Stimulated activated CD8-positive, alpha-beta memory T cell treated with anti-CD3 and anti-CD28 coated beads, Interleukin-12 subunit alpha, Interleukin-12 subunit beta, amount 100 ng/mL, for 24 hours (primary cell): ENCODE results near the gene MAPKAP1.

Experiments
- DNase-seq: peaks from one replicate; pipeline ENCODE4 v3.0.0-alpha.2; 2020; ENCODE audit errors: extremely low read depth

The MAPKAP1 gene

GRCh38 chr9:125536167-125536772 lies 170.7 kb downstream of the MAPKAP1 start:
- DNase-seq, result no peak

GRCh38 chr9:125534971-125535701 lies 171.9 kb downstream of the MAPKAP1 start:
- no peak for DNase-seq

- DNase-seq, result no peak
Measured at GRCh38 chr9:125532812-125533594, 174.0 kb downstream of the MAPKAP1 start.

GRCh38 chr9:125532412-125532811 lies 174.6 kb downstream of the MAPKAP1 start:
- DNase-seq, result no peak

DNA sequence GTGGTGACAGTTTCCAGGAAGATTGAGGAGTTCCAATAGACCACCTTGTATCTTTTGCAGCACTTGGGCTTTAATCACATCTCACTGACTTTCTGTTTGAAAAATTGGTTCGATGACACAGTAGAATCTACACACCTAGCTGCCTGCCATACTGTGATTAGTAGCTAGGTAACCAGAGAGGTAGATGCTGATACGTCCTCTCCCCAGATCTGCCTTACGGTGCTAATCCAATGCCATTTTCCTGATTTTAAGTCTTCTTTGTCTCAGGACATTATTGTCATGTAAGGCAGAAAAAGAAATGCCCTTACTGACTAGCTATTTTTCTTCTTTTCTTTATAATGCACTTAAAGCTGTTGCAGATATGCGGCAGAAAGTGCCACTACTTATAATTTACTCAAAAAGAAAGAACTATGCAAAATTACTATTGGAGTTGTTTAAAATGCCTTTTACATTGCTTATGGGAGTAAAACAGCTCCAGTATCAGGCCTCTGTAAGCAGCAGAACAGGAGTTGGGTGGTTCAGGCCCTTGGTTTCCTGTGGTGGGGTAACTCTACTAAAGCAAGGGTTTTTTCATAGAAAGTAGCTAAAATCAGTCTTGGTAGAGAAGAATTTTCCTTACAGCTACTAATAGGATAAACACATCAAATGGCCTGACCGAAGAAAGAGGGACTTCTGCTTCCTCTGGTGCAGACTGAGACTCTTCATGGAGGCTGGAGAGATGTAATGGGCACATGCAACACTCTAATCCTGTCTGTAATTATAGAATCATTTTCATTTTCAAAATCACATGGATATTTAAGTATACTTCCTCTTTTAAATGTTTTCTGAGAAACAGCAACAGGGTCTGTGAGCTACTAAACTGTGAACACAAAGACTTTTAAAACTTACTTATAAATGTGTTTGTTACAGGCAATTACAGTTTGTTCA lies 177.2 kb downstream of the MAPKAP1 start:
- DNase-seq, result no peak

DNA sequence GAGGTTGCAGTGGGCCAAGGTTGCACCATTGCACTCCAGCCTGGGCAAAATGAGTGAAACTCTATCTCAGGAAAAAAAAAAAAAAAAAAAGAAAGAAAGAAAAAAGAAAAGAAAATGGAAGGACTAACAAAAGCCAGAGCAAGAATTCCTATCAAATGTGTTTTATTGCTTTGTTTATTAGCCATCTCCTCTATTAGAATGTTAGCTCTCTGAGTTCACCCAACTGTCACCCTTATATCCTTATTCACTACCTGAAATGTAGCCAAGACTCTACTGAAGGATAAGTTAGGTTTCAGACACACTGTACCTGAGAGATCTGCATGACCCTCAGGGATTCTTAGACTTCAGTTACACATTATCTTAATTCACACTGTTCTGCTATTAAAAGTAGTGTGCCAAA lies 177.9 kb downstream of the MAPKAP1 start:
- DNase-seq, result no peak

DNA sequence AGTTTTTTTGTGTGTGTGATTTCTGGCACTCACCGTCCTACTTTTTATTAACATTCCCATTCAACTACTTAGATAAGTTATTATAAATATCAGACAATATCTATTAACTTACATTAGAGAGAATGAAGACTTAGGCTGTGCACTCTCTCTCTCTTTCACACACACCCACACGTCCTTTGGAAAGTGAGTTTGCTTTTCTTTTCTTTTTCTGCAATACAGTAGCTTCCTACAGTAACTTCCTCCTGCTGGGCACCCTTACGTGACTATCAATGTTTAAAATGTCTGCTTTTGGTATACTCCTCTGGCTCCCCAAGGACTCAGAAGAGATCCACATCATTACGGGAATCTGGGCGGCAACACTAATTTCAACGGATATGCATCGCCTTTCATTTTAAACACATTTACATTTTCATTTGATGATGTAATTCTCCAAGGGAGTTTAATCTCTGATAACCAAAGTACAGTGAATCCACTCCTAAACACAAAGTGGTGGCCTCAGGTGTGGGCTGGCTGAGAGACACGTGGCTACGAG lies 179.5 kb downstream of the MAPKAP1 start:
- no peak for DNase-seq

DNA sequence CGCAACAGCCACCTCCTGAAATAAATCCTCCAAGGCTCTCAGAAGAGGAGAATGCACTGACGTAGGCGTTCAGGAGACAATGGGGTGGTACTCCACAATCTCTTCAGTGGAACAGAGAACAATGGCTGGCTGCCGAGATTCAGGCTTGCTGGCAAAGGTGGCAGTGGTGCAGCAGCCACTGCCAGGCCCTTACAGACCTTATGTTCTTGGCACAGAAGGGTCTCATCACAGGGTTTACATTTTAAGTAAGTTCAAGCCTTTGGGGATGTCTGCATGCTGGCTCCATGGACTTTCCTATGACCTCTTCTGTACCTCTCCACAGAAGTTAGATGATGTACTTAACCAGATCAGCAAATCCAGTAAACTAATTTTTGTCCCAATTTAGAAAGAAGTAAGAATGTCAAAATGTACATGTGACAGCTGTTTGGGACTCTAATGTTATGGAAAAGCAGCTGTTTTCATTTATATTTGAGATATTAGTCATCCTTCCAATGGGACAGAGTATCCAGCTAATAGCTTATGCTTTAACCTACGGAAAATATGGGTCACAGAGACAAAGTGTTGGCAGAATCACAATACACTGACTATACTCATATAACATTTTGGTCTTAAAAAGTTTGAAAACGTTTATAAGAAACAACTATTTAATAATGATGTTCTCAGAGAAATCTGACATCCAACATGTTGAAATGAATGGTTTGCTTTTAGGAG lies 180.9 kb downstream of the MAPKAP1 start:
- no peak for DNase-seq

DNA sequence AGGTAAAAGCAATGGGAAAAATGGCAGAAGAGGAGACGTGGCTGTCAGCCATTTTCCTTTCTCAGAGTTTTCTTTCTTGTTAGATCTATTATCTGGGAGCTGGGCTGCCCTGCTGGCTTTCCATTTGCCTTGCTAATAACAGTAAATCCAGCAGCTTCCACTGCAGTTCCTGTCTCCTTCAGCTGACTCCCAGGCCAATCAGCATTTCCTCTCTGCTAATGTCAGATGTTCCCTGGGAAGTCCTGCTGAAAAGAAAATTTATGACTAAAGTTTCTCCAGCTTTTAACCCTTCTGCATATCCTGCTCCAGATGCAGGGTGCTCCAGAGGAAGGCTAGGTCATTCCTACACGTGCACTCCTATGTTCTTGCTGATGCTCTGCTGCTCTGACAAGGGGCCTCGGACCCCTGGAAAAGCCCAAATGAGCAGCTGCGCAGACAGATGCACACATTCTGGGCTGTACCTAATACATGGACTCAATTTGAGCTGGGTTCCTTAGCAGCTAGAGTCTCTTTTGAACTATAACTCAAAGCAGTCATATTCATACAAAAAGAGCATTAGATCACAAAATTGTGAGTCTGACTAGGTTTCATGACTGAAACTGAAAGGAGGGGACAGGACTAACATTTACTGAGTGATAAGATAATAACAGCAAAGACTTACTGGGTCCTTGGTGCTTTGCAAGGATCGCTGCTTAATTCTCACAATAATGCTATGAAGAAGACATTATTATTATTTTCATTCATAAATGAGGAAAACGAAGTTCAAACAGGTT lies 182.2 kb downstream of the MAPKAP1 start:
- no peak for DNase-seq

- DNase-seq, result no peak
Measured at GRCh38 chr9:125523681-125524080, 183.3 kb downstream of the MAPKAP1 start.

GRCh38 chr9:125522328-125522725 lies 184.7 kb downstream of the MAPKAP1 start:
- no peak for DNase-seq

- DNase-seq, result no peak
Measured at GRCh38 chr9:125521462-125522327, 185.3 kb downstream of the MAPKAP1 start.

DNA sequence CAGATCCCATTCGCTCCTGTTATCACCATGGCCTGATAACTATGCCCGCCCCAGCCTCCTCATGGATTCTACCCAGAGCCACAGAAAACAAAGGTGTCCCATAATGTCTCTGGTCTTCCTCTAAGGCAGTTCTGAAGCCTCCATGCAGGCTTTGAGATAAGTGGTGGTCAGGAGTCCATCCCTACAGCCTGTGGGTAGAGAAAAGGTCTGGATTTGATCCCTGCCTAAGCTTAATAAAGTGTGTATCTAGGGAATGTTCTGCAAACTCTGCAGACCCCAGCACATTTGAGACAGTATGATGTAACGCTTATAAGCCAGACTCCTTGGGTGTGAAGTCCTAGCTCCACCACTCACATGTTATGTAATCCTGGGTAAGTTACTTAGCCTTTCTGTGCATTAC lies 187.3 kb downstream of the MAPKAP1 start:
- no peak for DNase-seq

GRCh38 chr9:125517577-125517976 lies 189.4 kb downstream of the MAPKAP1 start:
- DNase-seq, result no peak

DNA sequence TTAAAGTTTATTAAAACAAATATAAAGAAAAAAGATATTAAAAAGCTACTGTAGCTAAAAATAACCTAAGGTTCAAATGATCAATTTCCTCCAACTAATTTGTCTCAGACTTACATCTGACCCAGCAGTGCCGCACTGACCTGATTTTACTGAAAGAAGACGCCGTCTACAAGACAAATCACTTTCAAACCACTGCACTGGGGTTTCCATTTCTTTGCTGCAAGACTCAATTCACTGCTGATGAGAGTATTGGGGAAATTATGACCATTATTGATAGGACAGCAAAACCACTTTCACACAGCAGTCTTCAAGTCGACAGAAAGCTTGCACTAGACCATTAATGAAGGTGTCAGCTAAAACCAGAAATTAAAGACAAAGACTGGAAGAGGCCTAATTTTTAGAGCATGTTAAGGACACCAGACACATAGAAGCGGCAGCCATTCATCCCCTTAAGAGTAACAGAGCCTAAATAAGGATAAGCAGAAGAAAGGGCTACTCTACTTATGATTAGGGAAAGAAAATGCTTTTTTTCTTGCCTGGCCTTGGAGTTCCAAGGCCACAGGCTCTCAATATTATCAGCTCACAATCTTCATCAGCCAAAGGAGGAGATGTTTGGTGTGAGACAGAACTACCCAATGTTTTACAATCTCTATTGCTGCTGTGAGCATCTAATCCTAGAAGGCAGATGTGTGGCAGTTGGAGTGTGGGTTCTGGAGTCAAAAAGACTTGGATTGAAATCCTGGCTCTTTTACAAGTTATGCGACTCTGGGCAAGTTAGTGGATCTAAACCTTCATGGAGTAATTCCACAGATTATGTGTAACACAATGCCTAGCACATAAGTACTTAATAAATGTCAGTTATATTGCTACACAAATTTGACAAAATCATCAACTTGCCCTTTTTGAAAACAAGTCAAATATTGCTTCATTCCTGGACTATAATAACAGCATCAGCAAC lies 190.7 kb downstream of the MAPKAP1 start:
- DNase-seq, result no peak

GRCh38 chr9:125515281-125515680 lies 191.7 kb downstream of the MAPKAP1 start:
- no peak for DNase-seq

DNA sequence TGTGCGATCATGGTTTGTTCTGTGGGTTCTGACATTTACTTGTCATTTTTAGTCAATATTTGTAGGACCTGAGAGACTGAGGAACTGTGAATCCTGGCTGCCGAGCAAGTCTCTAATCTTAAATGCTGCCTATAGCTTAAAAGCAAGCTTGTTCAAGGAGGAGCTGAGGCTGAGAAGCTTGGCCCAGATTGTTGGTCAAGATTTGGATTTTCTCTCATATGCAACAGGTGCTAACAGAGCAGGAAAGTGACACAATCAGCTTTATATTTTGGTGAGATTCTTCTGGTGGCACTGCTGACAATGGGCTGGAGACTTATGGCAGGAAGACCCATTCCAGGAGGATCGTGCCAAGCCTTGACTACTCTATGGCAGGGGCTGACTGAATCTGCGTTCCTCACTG lies 192.5 kb downstream of the MAPKAP1 start:
- DNase-seq, result no peak
